Upper lobe of left lung (tissue), 6 donors: ENCODE measurements around the gene TBC1D3B. TPM values are rescaled to one million over a fixed set of nuclear protein-coding genes. Genes with fewer than 3 reads are reported as not detected.

Experiments used
- ATAC-seq, 2 donors: fragments of 200-7000 bp; cut with Tn5 transposase; one replicate each; pipeline ENCODE4 v1.9.1; 2022; ENCODE audit warnings: mild to moderate bottlenecking in 2 of 2, moderate library complexity in 2 of 2; ENCODE audit not compliant: low FRiP score in 2 of 2
- DNase-seq, 2 donors: peaks; one replicate each; pipeline ENCODE4 v3.0.0-alpha.2; 2019 to 2020
- H3K27ac ChIP-seq, 4 donors: fragments of 200-600 bp; sonication (generic); one replicate each; pipeline ENCODE4 v1.5.1; 2016 to 2019
- H3K27me3 ChIP-seq, 4 donors: fragments of 200-600 bp; sonication (generic); one replicate each; pipeline ENCODE4 v1.5.1; 2017 to 2019
- H3K36me3 ChIP-seq, 4 donors: fragments of 200-600 bp; sonication (generic); one replicate each; pipeline ENCODE4 v1.5.1; 2016 to 2019
- H3K4me1 ChIP-seq, 4 donors: fragments of 200-600 bp; sonication (generic); one replicate each; pipeline ENCODE4 v1.5.1; 2018 to 2019
- H3K4me3 ChIP-seq, 4 donors: fragments of 200-600 bp; sonication (generic); one replicate each; pipeline ENCODE4 v1.5.1; 2017 to 2019; ENCODE audit warnings: mild to moderate bottlenecking in 2 of 4, moderate library complexity in 1 of 4
- H3K9me3 ChIP-seq, 4 donors: fragments of 200-600 bp; sonication (generic); one replicate each; pipeline ENCODE4 v1.5.1; 2018 to 2019
- CTCF ChIP-seq, 6 experiments: fragments of 450-650 bp in 4 of 6; fragments of 200-600 bp in 2 of 6; sonication (generic) in 2 of 6; IDR thresholded peaks; one replicate each; pipeline ENCODE4 v1.5.1; 2016 to 2019; ENCODE audit warnings: antibody characterized with exemption in 6 of 6
- EP300 ChIP-seq, 4 donors: sonication (generic); formaldehyde crosslinking; IDR thresholded peaks; one replicate each; pipeline ENCODE4 v1.5.1; 2017; ENCODE audit warnings: antibody characterized with exemption in 4 of 4, control low read depth in 2 of 4
- POLR2A ChIP-seq, 4 donors: fragments of 450-650 bp; IDR thresholded peaks; one replicate each; pipeline ENCODE4 v1.5.1; 2016 to 2017; ENCODE audit warnings: antibody characterized with exemption in 4 of 4, mild to moderate bottlenecking in 2 of 4
- POLR2AphosphoS5 ChIP-seq, 2 donors: sonication (generic); formaldehyde crosslinking; IDR thresholded peaks; one replicate each; pipeline ENCODE4 v1.5.1; 2017; ENCODE audit warnings: antibody characterized with exemption in 2 of 2
- WGBS, 2 donors: methylation state at CpG; one replicate each; pipeline ENCODE4 v1.1.5; 2017 to 2018; 5-methylcytosine and 5-hydroxymethylcytosine counted together
- total RNA-seq, 6 donors: library from RNA; depleted of rRNA in 4 of 6; stranded (reverse); fragments of >200 nt in 4 of 6; gene quantifications; one replicate each; pipeline versions ENCODE4 v1.1.0 to v1.2.1, GENCODE V29; 2016 to 2021
- donor health status: DM: no; HTN: no; CAD: no; lungs with moderate emphysema.
- donor health status: DM: no; HTN: yes; CAD: no; lungs with severe emphysema.

The TBC1D3B gene
- total RNA-seq, 6 donors from 2014 or later: 3.6 to 8.9 (median 7.0) TPM; not detected in 1

DNA sequence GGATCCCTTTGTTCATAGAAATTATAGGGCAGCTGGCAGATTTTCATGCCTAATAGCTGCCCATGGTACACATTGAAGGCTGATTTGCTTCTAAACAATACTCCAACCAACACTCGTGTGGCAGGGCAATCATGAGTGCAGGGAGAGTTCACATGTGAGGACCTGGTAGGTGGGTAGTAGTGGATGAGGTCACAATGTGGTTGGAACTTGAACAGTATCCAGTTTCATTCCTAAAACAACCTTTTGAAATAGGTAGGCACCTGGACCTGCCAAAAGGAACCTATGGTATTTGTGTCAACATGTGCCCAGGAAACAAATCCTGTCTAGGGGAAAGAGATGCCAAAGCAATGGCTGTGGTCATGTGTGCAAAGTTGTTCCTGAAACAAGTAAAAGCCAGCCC, 40.0 kb downstream of the TBC1D3B start:
- WGBS, 2 donors: 70 to 71% methylated on average over 1 of the region's 1 CpG
- no peak for ATAC-seq
- H3K27me3 ChIP-seq: no peaks in the 10 kb centered on the region
- H3K4me1 ChIP-seq: no peaks in the 10 kb centered on the region
- TF ChIP-seq POLR2AphosphoS5 (IDR thresholded peaks at IDR 0.05) (no peak), POLR2A (IDR thresholded peaks at IDR 0.05) (no peak), CTCF (IDR thresholded peaks at IDR 0.05) (no peak), EP300 (IDR thresholded peaks at IDR 0.05) (no peak)
- H3K36me3 ChIP-seq: no peaks in the 10 kb centered on the region
- H3K4me3 ChIP-seq: no peak overlapping the region
- H3K27ac ChIP-seq: no peak overlapping the region
- no peak for DNase-seq
- H3K9me3 ChIP-seq: no peaks in the 10 kb centered on the region

GRCh38 chr17:36136036-36136435, 40.4 kb downstream of the TBC1D3B start:
- no peaks in the 10 kb centered on the region for H3K36me3 ChIP-seq
- H3K27me3 ChIP-seq: no peaks in the 10 kb centered on the region
- no peak overlapping the region for H3K4me3 ChIP-seq
- no peaks in the 10 kb centered on the region for H3K4me1 ChIP-seq
- DNase-seq: no peak
- H3K9me3 ChIP-seq: no peaks in the 10 kb centered on the region
- WGBS, 2 donors: 71 to 77% methylated on average over 1 of the region's 1 CpG
- TF ChIP-seq POLR2A (IDR thresholded peaks at IDR 0.05): no peak
- no peak for TF ChIP-seq EP300 (IDR thresholded peaks at IDR 0.05)
- no peak overlapping the region for H3K27ac ChIP-seq
- no peak for ATAC-seq

DNA sequence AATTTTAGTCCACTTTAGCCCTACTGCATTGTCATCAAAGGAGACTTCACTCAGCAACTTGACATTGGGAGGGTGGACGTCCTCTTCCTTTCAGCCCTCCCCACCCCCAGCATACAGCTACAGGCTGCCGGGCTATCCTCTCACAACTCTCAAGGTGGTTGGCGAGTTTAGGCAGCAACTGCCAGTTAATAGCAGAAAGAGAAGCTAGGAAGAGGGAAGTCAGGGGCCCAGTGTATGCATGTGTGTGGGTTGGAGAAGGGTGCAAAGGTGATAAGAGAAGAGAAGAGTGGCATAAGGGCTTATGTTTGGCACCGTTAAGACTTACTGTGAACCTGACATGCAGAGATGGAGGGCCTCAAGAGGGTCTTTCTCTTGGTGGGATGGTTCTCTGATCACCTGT, 41.0 kb downstream of the TBC1D3B start:
- Histone ChIP-seq H3K27ac (no peak overlapping the region), H3K36me3 (no peaks in the 10 kb centered on the region), H3K27me3 (no peaks in the 10 kb centered on the region), H3K4me3 (no peak overlapping the region), H3K9me3 (no peaks in the 10 kb centered on the region), H3K4me1 (no peaks in the 10 kb centered on the region)
- peak in 1 of 2 donors; percentile 1 for ATAC-seq
- TF ChIP-seq CTCF (IDR thresholded peaks at IDR 0.05): no peak
- no peak for TF ChIP-seq POLR2A (IDR thresholded peaks at IDR 0.05)
- TF ChIP-seq POLR2AphosphoS5 (IDR thresholded peaks at IDR 0.05): no peak
- TF ChIP-seq EP300 (IDR thresholded peaks at IDR 0.05): no peak
- DNase-seq: no peak
- WGBS, 2 donors: 78 to 84% methylated on average over 4 of the region's 4 CpGs

DNA sequence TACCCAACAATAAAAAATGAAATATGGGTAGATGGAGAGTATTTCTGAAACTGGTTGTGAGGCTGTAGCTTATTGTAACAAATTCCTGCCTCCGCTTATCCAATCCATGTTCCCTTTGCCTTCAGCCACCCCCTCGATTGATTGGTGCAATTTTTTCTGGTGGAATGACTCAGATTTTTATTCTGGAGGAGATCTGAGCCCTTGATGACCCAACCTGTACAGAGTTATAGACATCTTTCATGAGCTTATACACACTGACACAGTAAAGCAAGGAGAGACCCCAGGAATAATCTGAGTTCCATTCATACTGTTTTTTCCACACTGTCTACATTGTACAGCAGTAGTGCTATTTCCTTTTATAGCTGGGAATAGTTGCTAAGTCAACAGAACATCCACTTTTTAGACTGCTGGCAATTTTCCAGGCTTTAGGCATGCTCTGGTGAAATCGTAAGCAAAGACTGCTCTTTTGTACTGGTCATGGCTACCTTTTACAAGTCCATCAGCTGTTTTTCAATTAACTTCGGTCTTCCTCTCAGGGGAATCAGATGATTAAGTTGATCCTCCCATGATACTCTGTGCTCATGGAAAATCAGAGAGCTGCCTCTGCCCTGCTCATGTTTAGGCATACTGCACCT, 42.7 kb downstream of the TBC1D3B start:
- Histone ChIP-seq H3K27me3 (no peaks in the 10 kb centered on the region), H3K4me1 (no peaks in the 10 kb centered on the region), H3K9me3 (no peaks in the 10 kb centered on the region), H3K27ac (no peak overlapping the region), H3K4me3 (no peak overlapping the region), H3K36me3 (no peaks in the 10 kb centered on the region)
- ATAC-seq (peak in 1 of 2 donors; percentile 11), DNase-seq (no peak)
- TF ChIP-seq EP300 (IDR thresholded peaks at IDR 0.05) (no peak), POLR2AphosphoS5 (IDR thresholded peaks at IDR 0.05) (no peak)
- 55 to 58% methylated on average over 4 of the region's 4 CpGs for WGBS, 2 donors

DNA sequence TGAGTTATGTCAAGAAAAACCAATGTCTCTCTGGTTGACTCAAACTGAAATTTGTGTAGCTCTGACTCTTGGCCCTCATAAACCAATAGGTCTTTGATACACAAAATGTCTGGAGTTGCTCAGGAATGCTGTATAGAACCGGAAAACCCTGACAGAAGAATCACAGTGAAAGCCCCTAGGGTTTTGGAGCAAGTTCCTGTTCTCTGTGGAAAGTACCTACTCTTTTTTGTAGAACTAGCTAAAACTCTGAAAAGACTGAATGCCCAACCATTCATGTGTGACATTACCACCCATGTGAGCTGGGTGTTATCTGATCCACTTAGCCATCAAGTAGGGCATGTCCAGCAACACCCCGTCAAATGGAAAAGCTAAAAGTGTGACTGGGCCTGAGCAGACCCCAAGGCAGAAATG, 44.0 kb downstream of the TBC1D3B start:
- Histone ChIP-seq H3K4me3 (no peak overlapping the region), H3K9me3 (no peaks in the 10 kb centered on the region), H3K36me3 (no peaks in the 10 kb centered on the region), H3K27me3 (no peaks in the 10 kb centered on the region), H3K4me1 (no peaks in the 10 kb centered on the region), H3K27ac (no peak overlapping the region)
- WGBS, 2 donors: 72 to 85% methylated on average over 2 of the region's 2 CpGs
- DNase-seq (no peak), ATAC-seq (no peak)
- no peak for TF ChIP-seq EP300 (IDR thresholded peaks at IDR 0.05)
- TF ChIP-seq CTCF (IDR thresholded peaks at IDR 0.05): no peak
- TF ChIP-seq POLR2AphosphoS5 (IDR thresholded peaks at IDR 0.05): no peak
- TF ChIP-seq POLR2A (IDR thresholded peaks at IDR 0.05): no peak

- Histone ChIP-seq H3K27ac (no peak overlapping the region), H3K27me3 (no peaks in the 10 kb centered on the region), H3K4me3 (no peak overlapping the region), H3K9me3 (no peaks in the 10 kb centered on the region), H3K36me3 (no peaks in the 10 kb centered on the region), H3K4me1 (no peaks in the 10 kb centered on the region)
- no peak for DNase-seq
- ATAC-seq: no peak
- TF ChIP-seq CTCF (IDR thresholded peaks at IDR 0.05): no peak
- 88 to 92% methylated on average over 3 of the region's 3 CpGs for WGBS, 2 donors
These were observed 44.5 kb downstream of the TBC1D3B start for GRCh38 chr17:36131931-36132330.
